Measurements from ENCODE around the gene PLXNA2.

Gene PLXNA2

DNA sequence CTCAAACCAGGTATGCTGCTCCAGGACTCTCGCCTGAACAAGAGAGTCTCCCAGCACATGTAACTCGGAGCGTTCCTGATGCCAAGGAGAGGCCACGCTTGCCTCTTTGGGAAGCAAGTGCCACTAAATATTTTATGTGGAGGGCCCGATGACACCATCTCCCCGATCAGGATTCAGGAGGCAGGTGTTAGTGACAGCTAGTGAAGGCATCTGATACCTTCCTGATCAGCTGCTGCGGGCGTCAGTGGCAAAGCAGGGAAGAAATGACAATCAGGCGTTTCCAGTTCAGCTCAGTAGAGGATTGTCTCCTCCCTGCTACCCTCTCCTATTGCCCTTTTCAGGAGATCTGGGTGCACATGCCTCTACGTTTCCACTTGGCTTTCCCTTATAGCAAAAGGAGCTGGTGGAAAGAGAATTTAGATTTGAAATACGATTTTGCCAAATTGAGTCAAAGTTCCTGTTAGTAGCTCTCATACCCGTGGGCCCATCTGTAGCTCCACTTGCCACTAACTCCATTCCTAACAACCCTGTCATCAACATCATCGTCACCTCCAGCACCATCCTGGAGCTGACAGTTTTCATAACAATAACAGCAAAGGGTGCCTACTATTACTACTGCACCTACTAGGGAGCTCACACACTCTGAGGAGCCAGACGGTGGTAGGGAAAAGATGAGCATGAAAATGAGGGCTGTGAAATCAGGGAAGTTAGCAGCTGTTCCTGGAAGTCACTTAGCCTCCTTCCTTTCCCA lies 21.6 kb downstream of the PLXNA2 start:
- DNase-seq (ENCODE audit: low read depth in 1 of 2, low spot score in 1 of 2), result no peak

DNA sequence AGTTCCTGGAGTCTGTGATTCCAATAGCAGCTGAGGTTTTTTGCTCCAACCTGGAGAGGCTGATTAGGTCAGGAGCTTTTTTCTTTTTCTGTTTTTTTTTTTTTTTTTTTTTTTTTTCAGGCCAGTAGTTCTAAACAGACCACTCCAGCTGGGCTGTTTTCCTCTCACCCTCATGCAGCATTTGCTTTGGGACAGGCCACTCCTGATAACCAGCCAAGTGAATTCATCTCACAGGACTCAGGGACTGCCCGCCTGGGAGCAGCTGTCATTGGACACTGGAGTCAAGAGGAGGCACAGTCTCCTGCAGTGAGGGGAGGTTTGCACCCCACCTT lies 22.9 kb downstream of the PLXNA2 start:
- no peak for DNase-seq (ENCODE audit: low read depth in 1 of 2, low spot score in 1 of 2)

DNA sequence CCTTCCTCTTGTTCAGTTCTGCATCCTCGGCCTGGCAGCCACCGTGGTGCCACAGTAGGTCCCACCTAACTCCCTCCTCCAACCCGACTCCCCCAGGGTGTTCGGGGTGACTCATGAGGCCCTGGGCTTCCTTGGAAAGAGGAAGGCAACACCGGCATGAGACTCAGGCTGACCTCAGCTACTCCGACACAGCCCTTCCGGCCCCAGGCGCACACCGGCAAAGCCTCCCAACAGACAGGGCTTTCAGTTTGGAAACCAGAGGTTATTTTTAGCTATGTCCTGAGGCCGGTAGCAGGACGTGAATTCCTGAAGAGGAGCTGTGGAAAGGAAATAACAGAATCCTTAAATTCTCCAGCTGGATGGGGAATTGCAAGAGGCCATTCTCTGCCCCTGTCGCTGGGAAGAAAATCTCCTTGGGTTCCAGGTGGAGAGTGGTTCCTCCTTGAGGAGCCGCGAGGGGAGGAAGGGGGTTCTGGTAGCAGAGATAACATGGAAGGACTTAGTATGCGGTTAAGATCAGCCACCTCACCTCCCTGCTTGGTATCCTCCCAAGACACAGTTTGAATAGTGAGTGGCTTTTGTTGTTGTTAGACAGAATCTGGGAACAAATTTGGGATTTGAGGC lies 24.4 kb downstream of the PLXNA2 start:
- DNase-seq (ENCODE audit: low read depth in 1 of 2, low spot score in 1 of 2), result no peak

- DNase-seq (ENCODE audit: low read depth in 1 of 2, low spot score in 1 of 2), result no peak
Measured at GRCh38 chr1:208219098-208219658, 25.0 kb downstream of the PLXNA2 start.

GRCh38 chr1:208218237-208219097 lies 25.7 kb downstream of the PLXNA2 start:
- DNase-seq (ENCODE audit: low read depth in 1 of 2, low spot score in 1 of 2), result no peak

DNA sequence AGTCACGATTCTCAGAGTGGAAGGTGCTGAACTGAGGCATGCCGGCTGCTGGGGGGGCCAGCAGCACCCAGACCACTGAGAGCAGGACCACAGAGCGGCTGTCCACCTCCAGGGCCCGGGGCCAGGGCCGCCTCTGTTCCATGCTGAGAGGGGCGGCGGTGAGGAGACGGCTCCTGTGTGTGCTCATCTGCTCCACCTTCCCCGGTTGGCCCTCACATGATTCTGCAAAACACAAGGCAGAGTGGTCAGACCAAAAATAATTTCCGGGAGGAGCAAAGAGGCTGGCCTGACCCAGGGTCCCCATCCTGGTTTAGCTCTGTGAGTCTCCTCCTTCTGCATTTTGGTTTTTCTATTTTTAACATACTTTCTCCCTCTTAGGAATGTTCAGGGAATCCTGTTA lies 26.4 kb downstream of the PLXNA2 start:
- DNase-seq (ENCODE audit: low read depth in 1 of 2, low spot score in 1 of 2), result no peak

DNA sequence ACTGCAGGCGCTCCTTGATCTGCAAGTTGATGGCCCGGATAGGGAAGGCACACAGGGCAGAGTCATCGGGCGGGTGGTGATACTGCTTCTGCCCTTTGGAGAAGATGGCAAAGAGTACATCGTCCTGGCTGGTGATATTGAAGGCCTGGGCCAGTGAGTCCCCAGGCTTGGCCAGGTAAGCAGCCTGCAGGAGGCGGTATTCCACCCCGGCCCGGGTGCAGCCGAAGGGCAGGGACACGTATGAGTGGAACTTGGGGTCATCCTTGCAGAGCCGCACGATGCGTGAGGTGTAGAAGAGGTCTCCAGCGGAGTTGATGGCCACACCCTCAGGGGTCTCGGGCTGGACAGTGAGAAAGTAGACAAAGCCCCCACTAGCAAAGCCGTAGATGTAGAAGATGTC lies 27.4 kb downstream of the PLXNA2 start:
- DNase-seq (ENCODE audit: low read depth in 1 of 2, low spot score in 1 of 2), result no peak

GRCh38 chr1:208216062-208216461 lies 28.1 kb downstream of the PLXNA2 start:
- DNase-seq (ENCODE audit: low read depth in 1 of 2, low spot score in 1 of 2), result no peak

DNA sequence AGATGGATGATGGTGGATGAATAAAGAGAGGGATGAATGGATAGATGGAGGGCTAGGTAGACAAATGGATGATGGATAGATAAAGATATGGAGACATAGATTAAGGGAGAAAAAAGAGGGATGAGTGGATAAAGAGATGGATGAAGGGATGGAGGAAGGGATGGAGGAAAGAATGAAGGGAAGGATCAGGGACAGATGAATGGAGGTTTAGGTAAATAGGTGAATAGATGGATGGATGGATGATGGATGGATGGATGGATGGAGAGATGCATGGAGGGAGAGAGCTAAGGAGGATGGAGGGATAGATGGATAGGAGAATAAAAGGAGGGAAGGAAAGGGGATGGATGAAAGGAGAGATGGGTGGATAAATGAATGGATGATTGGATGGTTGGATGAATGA lies 28.8 kb downstream of the PLXNA2 start:
- DNase-seq (ENCODE audit: low read depth in 1 of 2, low spot score in 1 of 2), result no peak

- DNase-seq (ENCODE audit: low read depth in 1 of 2, low spot score in 1 of 2), result no peak
Measured at GRCh38 chr1:208213786-208214185, 30.4 kb downstream of the PLXNA2 start.

DNA sequence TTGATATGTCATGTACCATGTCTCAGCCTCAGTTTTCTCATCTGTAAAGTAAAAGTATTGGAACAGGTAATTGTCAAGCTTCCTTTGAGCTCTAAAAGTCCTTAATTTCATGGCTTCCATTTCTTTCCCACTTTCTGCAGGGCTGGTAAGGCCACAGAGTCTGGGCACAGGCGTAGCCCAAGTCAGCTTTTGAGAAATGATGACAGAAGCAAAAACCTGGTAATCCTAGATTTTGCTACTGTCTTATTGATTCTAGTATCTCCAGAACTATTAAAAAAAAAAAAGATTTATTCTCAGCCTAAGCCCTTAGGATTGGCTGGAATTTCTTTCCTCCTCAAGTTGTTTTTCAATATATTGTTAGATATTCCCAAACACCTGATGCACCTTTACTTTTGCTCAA lies 31.3 kb downstream of the PLXNA2 start:
- no peak for DNase-seq (ENCODE audit: low read depth in 1 of 2, low spot score in 1 of 2)

- no peak for DNase-seq (ENCODE audit: low read depth in 1 of 2, low spot score in 1 of 2)
Measured at GRCh38 chr1:208211921-208212843, 32.0 kb downstream of the PLXNA2 start.

- DNase-seq (ENCODE audit: low read depth in 1 of 2, low spot score in 1 of 2), result no peak
Measured at GRCh38 chr1:208209896-208210589, 34.1 kb downstream of the PLXNA2 start.

GRCh38 chr1:208209286-208209685 lies 34.9 kb downstream of the PLXNA2 start:
- no peak for DNase-seq (ENCODE audit: low read depth in 1 of 2, low spot score in 1 of 2)

DNA sequence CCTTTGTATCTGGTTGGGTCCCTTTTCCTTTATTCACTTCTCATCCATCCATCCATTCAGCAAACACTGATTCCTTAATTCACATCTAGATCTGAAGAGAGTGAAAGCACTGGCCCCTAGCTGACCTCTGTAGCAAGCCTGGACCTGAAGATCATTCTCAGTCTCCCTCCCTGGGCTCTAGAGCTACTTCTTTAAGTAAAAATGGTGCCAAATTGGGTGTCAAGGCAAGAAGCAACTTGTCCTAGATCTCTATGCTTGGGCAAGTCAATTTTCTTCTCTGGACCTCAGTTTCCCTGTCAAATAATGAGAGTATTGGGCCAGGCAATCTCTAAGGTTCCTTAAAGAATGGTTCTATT lies 36.1 kb downstream of the PLXNA2 start:
- no peak for DNase-seq (ENCODE audit: low read depth in 1 of 2, low spot score in 1 of 2)

- no peak for DNase-seq (ENCODE audit: low read depth in 1 of 2, low spot score in 1 of 2)
Measured at GRCh38 chr1:208207388-208208131, 36.6 kb downstream of the PLXNA2 start.

GRCh38 chr1:208206092-208206698 lies 38.0 kb downstream of the PLXNA2 start:
- DNase-seq (ENCODE audit: low read depth in 1 of 2, low spot score in 1 of 2), result no peak

DNA sequence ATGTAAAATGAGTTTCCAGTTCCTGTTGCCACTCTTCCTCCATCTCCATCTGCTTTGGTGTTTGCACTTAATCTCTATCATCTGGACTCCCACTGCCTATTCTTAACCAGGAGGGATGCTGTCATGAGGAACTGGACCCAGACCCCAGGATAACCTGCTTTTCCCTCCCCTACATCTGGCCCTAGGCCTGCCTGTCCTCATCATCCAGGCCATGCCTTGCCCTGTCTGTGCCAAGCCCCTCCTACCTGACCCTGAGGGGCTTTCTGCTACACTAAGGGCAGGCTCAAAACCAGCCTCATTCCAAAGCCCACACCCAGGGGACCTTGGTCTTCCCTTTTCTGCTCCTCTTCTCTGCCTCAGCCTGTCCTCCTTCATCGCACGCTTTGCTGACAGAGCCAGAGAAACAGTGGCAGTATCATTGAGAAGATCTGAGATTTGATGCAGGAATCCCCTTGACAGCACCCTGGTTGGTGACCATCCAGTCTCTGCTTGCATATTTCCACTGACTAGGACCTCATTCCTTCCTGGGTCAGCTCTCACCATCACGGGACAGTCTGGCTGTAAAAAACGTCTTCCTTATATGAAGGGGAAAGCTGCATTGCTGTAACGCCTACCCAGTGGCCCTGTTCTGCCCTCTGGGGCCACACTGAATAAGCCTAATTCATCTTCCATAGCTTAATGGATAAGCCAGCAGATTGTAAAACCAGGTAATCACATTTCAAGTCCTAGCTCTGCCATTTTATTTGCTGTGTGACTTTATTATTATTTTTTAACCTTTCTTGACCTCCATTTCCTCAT lies 38.8 kb downstream of the PLXNA2 start:
- no peak for DNase-seq (ENCODE audit: low read depth in 1 of 2, low spot score in 1 of 2)

Measured in stimulated activated CD4-positive, alpha-beta T cell treated with anti-CD3 and anti-CD28 coated beads, Interleukin-15, amount 100 ng/mL, for 1 hour (primary cell).